ENCODE measurements around the gene ZYG11A.

- TF ChIP-seq CTCF (IDR thresholded peaks at IDR 0.05): no peak
- no peak for TF ChIP-seq POLR2A (IDR thresholded peaks at IDR 0.05)
These were observed 13.5 kb downstream of the ZYG11A start for GRCh38 chr1:52856026-52856425.
